ENCODE results near the gene TOX2.

- TF ChIP-seq CTCF (IDR thresholded peaks at IDR 0.05; ENCODE audit: low read depth, low read length, poor library complexity, severe bottlenecking) (no peak), EZH2phosphoT487 (IDR thresholded peaks at IDR 0.05; ENCODE audit: borderline replicate concordance, low read length) (no peak)
These were observed 158.5 kb downstream of the TOX2 start for GRCh38 chr20:44073011-44073674.
